RWPE2 (cell line): ENCODE measurements around the gene DLG2.

Experiments used
- ATAC-seq: fragments of 200-7000 bp; cut with Tn5 transposase; 3 replicates; pipeline ENCODE4 v1.9.1; 2021; ENCODE audit warnings: low read depth
- DNase-seq: peaks from one replicate; pipeline ENCODE4 v3.0.0-alpha.2; 2020; ENCODE audit warnings: low spot score
- H3K27ac ChIP-seq: fragments of 450-650 bp; 2 replicates; pipeline ENCODE4 v1.5.1; 2017; ENCODE audit warnings: mild to moderate bottlenecking; ENCODE audit not compliant: poor library complexity, severe bottlenecking
- H3K27me3 ChIP-seq: fragments of 250-450 bp; sonication (Bioruptor Pico); 2 replicates; pipeline ENCODE4 v1.5.1; 2021; ENCODE audit warnings: mild to moderate bottlenecking, moderate library complexity; ENCODE audit not compliant: insufficient read depth, poor library complexity, severe bottlenecking
- H3K36me3 ChIP-seq: fragments of 250-450 bp; sonication (Bioruptor Pico); 2 replicates; pipeline ENCODE4 v1.5.1; 2020; ENCODE audit warnings: low read depth, mild to moderate bottlenecking, moderate library complexity
- H3K4me1 ChIP-seq: fragments of 250-450 bp; sonication (Bioruptor Pico); 2 replicates; pipeline ENCODE4 v1.5.1; 2021; ENCODE audit warnings: mild to moderate bottlenecking, moderate library complexity; ENCODE audit not compliant: insufficient read depth, poor library complexity, severe bottlenecking
- H3K4me3 ChIP-seq: fragments of 250-450 bp; sonication (Bioruptor Pico); 2 replicates; pipeline ENCODE4 v1.5.1; 2021; ENCODE audit warnings: mild to moderate bottlenecking, moderate library complexity; ENCODE audit not compliant: severe bottlenecking
- H3K9me3 ChIP-seq: fragments of 250-450 bp; sonication (Bioruptor Pico); 2 replicates; pipeline ENCODE4 v1.5.1; 2021; ENCODE audit warnings: mild to moderate bottlenecking, moderate library complexity; ENCODE audit not compliant: severe bottlenecking
- CTCF ChIP-seq: fragments of 450-650 bp; IDR thresholded peaks from one replicate; pipeline ENCODE4 v1.5.1; 2017; ENCODE audit warnings: mild to moderate bottlenecking, moderate library complexity; ENCODE audit not compliant: poor library complexity, severe bottlenecking

Gene DLG2

GRCh38 chr11:83557653-83558052 lies 2069.5 kb downstream of the DLG2 start:
- Histone ChIP-seq H3K36me3 (no peaks in the 10 kb centered on the region), H3K27me3 (no peaks in the 10 kb centered on the region), H3K9me3 (no peaks in the 10 kb centered on the region), H3K4me1 (no peaks in the 10 kb centered on the region), H3K27ac (no peak overlapping the region), H3K4me3 (no peak overlapping the region)
- TF ChIP-seq CTCF: no peak
- DNase-seq: no peak
- no peak for ATAC-seq

- Histone ChIP-seq H3K9me3 (no peaks in the 10 kb centered on the region), H3K36me3 (no peaks in the 10 kb centered on the region), H3K4me3 (no peak overlapping the region), H3K27ac (no peak overlapping the region), H3K4me1 (no peaks in the 10 kb centered on the region), H3K27me3 (no peaks in the 10 kb centered on the region)
- no peak for TF ChIP-seq CTCF
- no peak for DNase-seq
- ATAC-seq: no peak
Measured at GRCh38 chr11:83554876-83555275, 2072.3 kb downstream of the DLG2 start.

- Histone ChIP-seq H3K27me3 (no peaks in the 10 kb centered on the region), H3K27ac (no peak overlapping the region), H3K4me1 (no peaks in the 10 kb centered on the region), H3K4me3 (no peak overlapping the region), H3K36me3 (no peaks in the 10 kb centered on the region), H3K9me3 (no peaks in the 10 kb centered on the region)
- TF ChIP-seq CTCF: no peak
- no peak for DNase-seq
- no peak for ATAC-seq
Measured at GRCh38 chr11:83549984-83550667, 2077.0 kb downstream of the DLG2 start.

GRCh38 chr11:83546368-83546767 lies 2080.8 kb downstream of the DLG2 start:
- no peak for DNase-seq
- Histone ChIP-seq H3K36me3 (no peaks in the 10 kb centered on the region), H3K27me3 (peaks cover 4% of the 10 kb centered on the region), H3K4me3 (no peak overlapping the region), H3K4me1 (no peaks in the 10 kb centered on the region), H3K27ac (no peak overlapping the region), H3K9me3 (no peaks in the 10 kb centered on the region)
- no peak for ATAC-seq
- no peak for TF ChIP-seq CTCF

- ATAC-seq (no peak), DNase-seq (no peak)
- Histone ChIP-seq H3K27ac (no peak overlapping the region), H3K36me3 (no peaks in the 10 kb centered on the region), H3K27me3 (peaks cover 4% of the 10 kb centered on the region), H3K4me3 (no peak overlapping the region), H3K4me1 (no peaks in the 10 kb centered on the region), H3K9me3 (no peaks in the 10 kb centered on the region)
- no peak for TF ChIP-seq CTCF
Measured at GRCh38 chr11:83545494-83546260, 2081.5 kb downstream of the DLG2 start.
